ENCODE measurements around the gene PLCH1. TPM values are rescaled to one million over a fixed set of nuclear protein-coding genes. Genes with fewer than 3 reads are reported as not detected.

PLCH1 gene
- total and polyA plus RNA-seq, 2 of the 8 experiments (the other 6 are each of a cell fraction or from before 2014, with no cell fraction given) = 5.8 to 17.2 TPM

- no peak overlapping the region for H2BK15ac ChIP-seq (ENCODE audit: low read length)
- no peak overlapping the region for H3K4ac ChIP-seq (replicated peaks; ENCODE audit: insufficient read length, low read depth, low read length)
- no peak overlapping the region for H3K18ac ChIP-seq (ENCODE audit: extremely low read depth, low read length)
- no peak overlapping the region for H2AFZ ChIP-seq (ENCODE audit: low read length)
- H4K5ac ChIP-seq (ENCODE audit: insufficient read length, low read depth, low read length) = no peak overlapping the region
- no peak overlapping the region for H4K8ac ChIP-seq (ENCODE audit: extremely low read depth, insufficient read depth, low read length)
- H2AK5ac ChIP-seq (ENCODE audit: low read depth, low read length) = no peak overlapping the region
- no peak overlapping the region for H3K56ac ChIP-seq (replicated peaks; ENCODE audit: insufficient read length, low read depth, low read length)
- H4K20me1 ChIP-seq (replicated peaks in 1 of 2; ENCODE audit: control insufficient read depth in 1 of 2, insufficient read depth in 2 of 2, low read length in 2 of 2) = no peaks in the 10 kb centered on the region
- H3K27me3 ChIP-seq (replicated peaks in 1 of 4; ENCODE audit: control insufficient read depth in 3 of 4, extremely low read depth in 1 of 4, insufficient read depth in 3 of 4, low read length in 3 of 4) = peaks cover 0 to 1% (median 0%) of the 10 kb centered on the region in 4 experiments; a peak in 2 of 7 replicates
- WGBS, 2 experiments (ENCODE audit: extremely low coverage in 1 of 2, insufficient coverage in 1 of 2, insufficient read length in 1 of 2, insufficient replicate concordance in 2 of 2, low coverage in 1 of 2, low lambda C conversion rate in 2 of 2, missing lambda C conversion rate in 1 of 2) = 85% methylated on average over 5 of the region's 5 CpGs; no CpG with 5 or more reads in 1 of the 2 experiments
- no peak for TF ChIP-seq NANOG (IDR thresholded peaks at IDR 0.05; ENCODE audit: insufficient read depth, low read depth, low read length, poor library complexity, severe bottlenecking)
- TF ChIP-seq EGR1 (IDR thresholded peaks at IDR 0.05; ENCODE audit: borderline replicate concordance, low read depth, low read length) = no peak
- TF ChIP-seq CBX8 (IDR thresholded peaks at IDR 0.05; ENCODE audit: borderline replicate concordance, low read depth, low read length) = no peak
- no peak for TF ChIP-seq CTBP2 (IDR thresholded peaks at IDR 0.05; ENCODE audit: borderline replicate concordance, insufficient read depth, insufficient read length, low read length)
- ChIA-PET POLR2A (ENCODE audit: partially characterized antibody) (interaction anchor here (1.6 kb wide), 1 partner anchor 14 kb away, joined by 4 read pairs; no protein-coding TSS in a partner anchor), CTCF (ENCODE audit: partially characterized antibody) (interaction anchor here (0.7 to 1.3 kb wide), 6 partner anchors 12 to 223 kb away, joined by 3 to 4 read pairs (median 3); no protein-coding TSS in a partner anchor)
- H3K23me2 ChIP-seq (ENCODE audit: low read depth, low read length) = no peaks in the 10 kb centered on the region
- no peak overlapping the region for H2BK20ac ChIP-seq (ENCODE audit: low read length)
- no peak overlapping the region for H3K9ac ChIP-seq (replicated peaks in 1 of 4; ENCODE audit: extremely low read depth in 1 of 4, low read depth in 3 of 4, low read length in 3 of 4)
- H2BK5ac ChIP-seq (ENCODE audit: low read depth, low read length) = no peak overlapping the region
- FAIRE-seq (no peak), DNase-seq (ENCODE audit: low read depth in 1 of 2, low spot score in 2 of 2) (no peak)
- no peaks in the 10 kb centered on the region; a peak in 2 of 4 replicates for H3K9me3 ChIP-seq (ENCODE audit: insufficient read depth in 2 of 2, low read depth in 1 of 2, low read length in 1 of 2)
- H3K23ac ChIP-seq (ENCODE audit: insufficient read length) = no peak overlapping the region
- peaks cover 0 to 7% of the 10 kb centered on the region in 2 experiments; a peak in 1 of 4 replicates for H3K79me2 ChIP-seq (ENCODE audit: control insufficient read depth in 1 of 2, insufficient read depth in 2 of 2, low read length in 2 of 2)
- no peak overlapping the region for H2BK12ac ChIP-seq (ENCODE audit: low read depth, low read length)
- no peak overlapping the region for H4K91ac ChIP-seq (replicated peaks; ENCODE audit: insufficient read length, low read length)
- H3K27ac ChIP-seq (ENCODE audit: low read depth, low read length) = no peak overlapping the region
- H3K4me2 ChIP-seq (ENCODE audit: insufficient read depth in 1 of 2, low read depth in 2 of 2, low read length in 2 of 2) = no peak overlapping the region
- H3K4me3 ChIP-seq (ENCODE audit: extremely low read depth in 1 of 4, insufficient read depth in 2 of 4, low read depth in 3 of 4, low read length in 4 of 4) = no peak overlapping the region
- H3K36me3 ChIP-seq (ENCODE audit: control insufficient read depth in 2 of 4, insufficient read depth in 4 of 4, low read length in 3 of 4) = no peaks in the 10 kb centered on the region; a peak in 1 of 8 replicates
- no peaks in the 10 kb centered on the region for H3K79me1 ChIP-seq (ENCODE audit: low read depth, low read length)
- no peak overlapping the region for H2BK120ac ChIP-seq (replicated peaks; ENCODE audit: low read depth, low read length)
- H3K14ac ChIP-seq (ENCODE audit: insufficient read length) = no peak overlapping the region
- peaks cover 0 to 3% (median under 1%) of the 10 kb centered on the region in 4 experiments; a peak in 1 of 7 replicates for H3K4me1 ChIP-seq (replicated peaks in 1 of 4; ENCODE audit: control insufficient read depth in 3 of 4, insufficient read depth in 4 of 4, low read length in 3 of 4)
These were observed 139.3 kb downstream of the PLCH1 start for GRCh38 chr3:155605571-155605970.

All from H1 (cell line).